Astrocyte (in vitro differentiated cells and primary cell): ENCODE data around the gene VPREB3.

Source experiments
- EZH2 ChIP-seq: IDR thresholded peaks from 2 replicates; pipeline ENCODE4 v1.6.1; 2012; ENCODE audit warnings: mild to moderate bottlenecking, low read length, inconsistent platforms; ENCODE audit not compliant: insufficient read depth
- TF ChIP-seq, protein P1 (sequence below): IDR thresholded peaks from 2 replicates; pipeline ENCODE4 v1.5.1; 2011; ENCODE audit warnings: low read depth, mild to moderate bottlenecking, inconsistent platforms, low read length, moderate library complexity; ENCODE audit not compliant: insufficient read depth

DNA sequence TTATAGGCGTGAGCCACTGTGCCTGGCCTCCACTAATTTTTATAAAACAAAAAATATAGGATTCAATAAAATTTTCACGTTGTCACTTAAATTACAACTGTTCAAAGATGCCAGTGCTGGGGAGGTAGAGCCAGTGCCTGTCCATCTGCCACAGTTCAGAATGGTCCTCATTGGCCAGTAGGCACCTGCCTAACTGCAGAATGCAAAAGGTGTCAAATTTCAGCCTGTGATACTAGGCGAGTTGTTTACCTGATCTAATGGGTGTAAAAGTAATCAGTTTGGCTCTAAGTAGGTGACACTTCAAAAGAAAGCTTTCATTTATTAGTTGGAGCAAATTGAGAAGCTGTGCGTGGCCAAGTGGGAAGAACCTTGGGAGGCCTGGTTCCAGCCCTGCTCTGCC, 34.9 kb upstream of the VPREB3 start:
- TF ChIP-seq EZH2, result no peak
- TF ChIP-seq, protein P1, sequence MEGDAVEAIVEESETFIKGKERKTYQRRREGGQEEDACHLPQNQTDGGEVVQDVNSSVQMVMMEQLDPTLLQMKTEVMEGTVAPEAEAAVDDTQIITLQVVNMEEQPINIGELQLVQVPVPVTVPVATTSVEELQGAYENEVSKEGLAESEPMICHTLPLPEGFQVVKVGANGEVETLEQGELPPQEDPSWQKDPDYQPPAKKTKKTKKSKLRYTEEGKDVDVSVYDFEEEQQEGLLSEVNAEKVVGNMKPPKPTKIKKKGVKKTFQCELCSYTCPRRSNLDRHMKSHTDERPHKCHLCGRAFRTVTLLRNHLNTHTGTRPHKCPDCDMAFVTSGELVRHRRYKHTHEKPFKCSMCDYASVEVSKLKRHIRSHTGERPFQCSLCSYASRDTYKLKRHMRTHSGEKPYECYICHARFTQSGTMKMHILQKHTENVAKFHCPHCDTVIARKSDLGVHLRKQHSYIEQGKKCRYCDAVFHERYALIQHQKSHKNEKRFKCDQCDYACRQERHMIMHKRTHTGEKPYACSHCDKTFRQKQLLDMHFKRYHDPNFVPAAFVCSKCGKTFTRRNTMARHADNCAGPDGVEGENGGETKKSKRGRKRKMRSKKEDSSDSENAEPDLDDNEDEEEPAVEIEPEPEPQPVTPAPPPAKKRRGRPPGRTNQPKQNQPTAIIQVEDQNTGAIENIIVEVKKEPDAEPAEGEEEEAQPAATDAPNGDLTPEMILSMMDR, result no peak
